Effector memory CD4-positive, alpha-beta T cell (primary cell): Measurements from ENCODE around the gene A4GALT.

Experiments
- DNase-seq, 3 donors: peaks; one replicate each; pipeline ENCODE4 v3.0.0-alpha.2; 2020
- H3K27ac ChIP-seq: 2 replicates; pipeline ENCODE4 v1.7.0; 2013; ENCODE audit warnings: mild to moderate bottlenecking, low read length, moderate library complexity; ENCODE audit not compliant: insufficient read depth, poor library complexity, severe bottlenecking
- H3K27me3 ChIP-seq: replicated peaks from 2 replicates; pipeline ENCODE4 v1.7.0; 2013; ENCODE audit warnings: mild to moderate bottlenecking, low read length; ENCODE audit not compliant: insufficient read depth, control insufficient read depth, poor library complexity, severe bottlenecking
- H3K36me3 ChIP-seq: 2 replicates; pipeline ENCODE4 v1.7.0; 2013; ENCODE audit warnings: mild to moderate bottlenecking, low read length, moderate library complexity; ENCODE audit not compliant: control insufficient read depth, insufficient read depth
- H3K4me1 ChIP-seq: 2 replicates; pipeline ENCODE4 v1.7.0; 2013; ENCODE audit warnings: low read length, mild to moderate bottlenecking; ENCODE audit not compliant: control insufficient read depth, insufficient read depth, poor library complexity, severe bottlenecking
- H3K4me3 ChIP-seq: 2 replicates; pipeline ENCODE4 v1.7.0; 2013; ENCODE audit warnings: low read length, low read depth, mild to moderate bottlenecking; ENCODE audit not compliant: insufficient read depth, poor library complexity, severe bottlenecking
- H3K9me3 ChIP-seq: 2 replicates; pipeline ENCODE4 v1.7.0; 2013; ENCODE audit warnings: mild to moderate bottlenecking, low read length, moderate library complexity; ENCODE audit not compliant: control insufficient read depth

Gene A4GALT

GRCh38 chr22:42643634-42644421 lies 76.8 kb downstream of the A4GALT start:
- H3K27me3 ChIP-seq: no peaks in the 10 kb centered on the region
- no peaks in the 10 kb centered on the region for H3K36me3 ChIP-seq
- H3K9me3 ChIP-seq: no peaks in the 10 kb centered on the region
- no peak for DNase-seq
- peaks cover 20% of the 10 kb centered on the region for H3K4me1 ChIP-seq
- no peak overlapping the region for H3K4me3 ChIP-seq
- no peak overlapping the region for H3K27ac ChIP-seq

DNA sequence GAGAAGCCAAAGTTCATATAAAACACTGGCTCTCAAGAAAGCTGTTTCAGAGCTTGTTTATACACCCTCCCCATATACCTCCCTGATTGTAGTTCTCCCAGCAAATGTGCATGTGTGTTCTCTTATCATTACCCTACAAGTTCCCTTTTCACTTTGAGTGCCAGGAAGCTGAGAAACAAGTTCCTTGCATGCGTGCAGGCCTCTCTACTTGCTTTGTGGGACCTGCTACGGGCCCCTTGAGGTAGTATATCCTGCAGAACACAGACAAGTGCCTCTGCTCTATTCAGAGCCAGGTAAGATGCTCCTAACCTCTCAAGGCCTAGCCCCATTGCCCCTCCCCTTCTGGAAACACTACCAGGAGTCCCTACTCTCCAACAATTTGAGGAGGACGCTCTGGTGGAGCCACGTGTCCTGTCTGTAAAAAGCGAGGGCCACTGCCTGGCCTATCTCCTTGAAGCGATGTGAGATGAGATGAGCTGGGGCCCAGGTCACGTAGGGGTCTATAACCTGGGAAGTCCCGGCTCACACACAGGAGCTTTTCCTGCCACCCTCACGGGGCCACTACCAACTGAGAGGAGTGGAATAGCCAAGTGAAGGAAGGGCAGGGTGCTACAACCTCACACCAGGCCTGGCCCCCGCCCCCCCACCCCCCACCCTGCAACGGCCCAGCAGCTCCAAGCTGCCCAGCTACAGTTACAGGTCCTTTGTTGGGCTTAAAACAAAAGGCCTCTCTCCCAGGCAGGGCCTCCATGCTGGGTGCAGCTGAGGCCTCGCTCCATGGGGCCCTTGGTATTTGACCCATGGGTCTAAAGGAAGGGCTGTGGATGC lies 77.7 kb downstream of the A4GALT start:
- no peak for DNase-seq
- Histone ChIP-seq H3K4me3 (no peak overlapping the region), H3K27me3 (no peaks in the 10 kb centered on the region), H3K9me3 (no peaks in the 10 kb centered on the region), H3K4me1 (peaks cover 14% of the 10 kb centered on the region), H3K36me3 (no peaks in the 10 kb centered on the region), H3K27ac (no peak overlapping the region)
